Smooth muscle cell (in vitro differentiated cells): ENCODE results near the gene PXDC1. TPM values are rescaled to one million over a fixed set of nuclear protein-coding genes. Genes with fewer than 3 reads are reported as not detected.

ENCODE experiments used
- DNase-seq: peaks from one replicate; lab custom pipeline; 2025; ENCODE audit not compliant: unreplicated experiment; lab: John Stamatoyannopoulos, UW
- H2AFZ ChIP-seq: fragments of 200-600 bp; sonication (generic); 2 replicates; pipeline ENCODE4 v1.6.0; 2016; ENCODE audit warnings: antibody characterized with exemption, low read depth, mild to moderate bottlenecking
- H3F3A ChIP-seq: fragments of 200-600 bp; sonication (generic); 2 replicates; pipeline ENCODE4 v1.6.0; 2017; ENCODE audit warnings: antibody characterized with exemption, low read depth
- H3K27ac ChIP-seq: fragments of 200-600 bp; sonication (generic); 2 replicates; pipeline ENCODE4 v1.5.1; 2016; ENCODE audit warnings: low read depth, mild to moderate bottlenecking
- H3K27me3 ChIP-seq: fragments of 200-600 bp; sonication (generic); 2 replicates; pipeline ENCODE4 v1.6.1; 2016; ENCODE audit warnings: low read depth, mild to moderate bottlenecking
- H3K36me3 ChIP-seq: fragments of 200-600 bp; sonication (generic); 2 replicates; pipeline ENCODE4 v1.5.1; 2016; ENCODE audit warnings: low read depth
- H3K4me1 ChIP-seq: fragments of 200-600 bp; sonication (generic); 2 replicates; pipeline ENCODE4 v1.5.1; 2016; ENCODE audit warnings: low read depth
- H3K4me2 ChIP-seq: fragments of 200-600 bp; sonication (generic); 2 replicates; pipeline ENCODE4 v1.6.0; 2016; ENCODE audit warnings: mild to moderate bottlenecking
- H3K4me3 ChIP-seq: fragments of 200-600 bp; sonication (generic); 2 replicates; pipeline ENCODE4 v1.5.1; 2016; ENCODE audit warnings: mild to moderate bottlenecking
- H3K79me2 ChIP-seq: fragments of 200-600 bp; sonication (generic); 2 replicates; pipeline ENCODE4 v1.6.0; 2016; ENCODE audit warnings: low read depth, mild to moderate bottlenecking
- H3K9ac ChIP-seq: fragments of 200-600 bp; sonication (generic); 2 replicates; pipeline ENCODE4 v1.6.0; 2016; ENCODE audit warnings: low read depth
- H3K9me3 ChIP-seq: fragments of 200-600 bp; sonication (generic); replicated peaks from 2 replicates; pipeline ENCODE4 v1.5.1; 2016; ENCODE audit warnings: low read depth
- H4K20me1 ChIP-seq: fragments of 200-600 bp; sonication (generic); 2 replicates; pipeline ENCODE4 v1.6.0; 2016; ENCODE audit warnings: low read depth
- WGBS: methylation state at CpG from one replicate; pipeline ENCODE4 v1.1.7; 2016; ENCODE audit warnings: low lambda C conversion rate; 5-methylcytosine and 5-hydroxymethylcytosine counted together
- polyA plus RNA-seq: library from polyadenylated mRNA; unstranded; fragments of >200 nt; fragmentation: Nextera tagmentation; extraction: Ambion mirVana; gene quantifications from 2 replicates; pipeline ENCODE4 v1.2.1, GENCODE V29; 2016
- total RNA-seq: library from RNA; depleted of rRNA; stranded (reverse); fragments of >200 nt; gene quantifications from 2 replicates; pipeline ENCODE4 v1.2.3, GENCODE V29; 2014
- TF ChIP-seq, protein P1 (sequence below): fragments of 200-600 bp; sonication (generic); IDR thresholded peaks from 2 replicates; pipeline ENCODE4 v1.5.1; 2017; ENCODE audit warnings: borderline replicate concordance, mild to moderate bottlenecking, antibody characterized with exemption; ENCODE audit not compliant: insufficient read depth, poor library complexity, severe bottlenecking

The PXDC1 gene, protein sequence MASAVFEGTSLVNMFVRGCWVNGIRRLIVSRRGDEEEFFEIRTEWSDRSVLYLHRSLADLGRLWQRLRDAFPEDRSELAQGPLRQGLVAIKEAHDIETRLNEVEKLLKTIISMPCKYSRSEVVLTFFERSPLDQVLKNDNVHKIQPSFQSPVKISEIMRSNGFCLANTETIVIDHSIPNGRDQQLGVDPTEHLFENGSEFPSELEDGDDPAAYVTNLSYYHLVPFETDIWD
- total RNA-seq = 44.0 and 49.1 TPM in 2 replicates
- 72.7 and 78.6 TPM in 2 replicates for polyA plus RNA-seq

DNA sequence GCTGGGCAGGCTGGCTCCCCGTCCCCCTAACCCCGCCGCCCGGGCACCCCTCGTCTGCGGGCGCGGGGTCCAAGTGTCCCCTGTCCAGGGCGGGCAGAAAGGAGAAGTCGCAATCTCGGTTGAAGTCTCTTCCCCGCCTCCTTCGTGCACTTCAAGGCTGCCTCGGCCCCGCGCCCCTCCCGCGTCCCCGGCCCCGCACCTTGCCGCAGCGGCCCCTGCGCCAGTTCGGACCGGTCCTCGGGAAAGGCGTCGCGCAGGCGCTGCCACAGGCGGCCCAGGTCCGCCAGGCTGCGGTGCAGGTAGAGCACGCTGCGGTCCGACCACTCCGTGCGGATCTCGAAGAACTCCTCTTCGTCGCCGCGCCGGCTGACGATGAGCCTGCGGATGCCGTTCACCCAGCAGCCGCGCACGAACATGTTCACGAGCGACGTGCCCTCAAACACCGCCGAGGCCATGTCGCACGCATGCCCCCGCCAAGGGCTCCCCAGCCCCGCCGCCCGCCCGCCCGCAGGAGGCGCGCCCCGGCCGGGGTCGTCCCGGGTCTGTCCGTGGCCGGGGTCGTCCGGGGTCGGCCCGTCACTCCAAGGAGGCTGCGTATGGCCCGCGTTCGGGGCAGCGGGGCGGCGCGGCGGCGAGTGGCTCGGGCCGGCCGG is at the start of gene PXDC1:
Gene PXDC1, minus strand, starts transcription at position 637 of the 653 bp plus-strand sequence. Its CDS starts 182 bp downstream, at position 455.
- Histone ChIP-seq H3K79me2 (peaks cover 50% of the 10 kb centered on the region), H3K27me3 (no peaks in the 10 kb centered on the region), H3F3A (peaks cover 12% of the 10 kb centered on the region), H3K9me3 (no peaks in the 10 kb centered on the region), H3K9ac (peak within 1 kb of the TSS; percentile 96), H3K36me3 (no peaks in the 10 kb centered on the region), H3K4me2 (peak within 1 kb of the TSS; percentile 97), H3K4me3 (peak within 1 kb of the TSS; percentile 93), H4K20me1 (peaks cover 43% of the 10 kb centered on the region), H2AFZ (peak within 1 kb of the TSS; percentile 53), H3K4me1 (peaks cover 15% of the 10 kb centered on the region), H3K27ac (peak within 1 kb of the TSS; percentile 96)
- DNase-seq = peak; percentile 47
- TF ChIP-seq, protein P1, sequence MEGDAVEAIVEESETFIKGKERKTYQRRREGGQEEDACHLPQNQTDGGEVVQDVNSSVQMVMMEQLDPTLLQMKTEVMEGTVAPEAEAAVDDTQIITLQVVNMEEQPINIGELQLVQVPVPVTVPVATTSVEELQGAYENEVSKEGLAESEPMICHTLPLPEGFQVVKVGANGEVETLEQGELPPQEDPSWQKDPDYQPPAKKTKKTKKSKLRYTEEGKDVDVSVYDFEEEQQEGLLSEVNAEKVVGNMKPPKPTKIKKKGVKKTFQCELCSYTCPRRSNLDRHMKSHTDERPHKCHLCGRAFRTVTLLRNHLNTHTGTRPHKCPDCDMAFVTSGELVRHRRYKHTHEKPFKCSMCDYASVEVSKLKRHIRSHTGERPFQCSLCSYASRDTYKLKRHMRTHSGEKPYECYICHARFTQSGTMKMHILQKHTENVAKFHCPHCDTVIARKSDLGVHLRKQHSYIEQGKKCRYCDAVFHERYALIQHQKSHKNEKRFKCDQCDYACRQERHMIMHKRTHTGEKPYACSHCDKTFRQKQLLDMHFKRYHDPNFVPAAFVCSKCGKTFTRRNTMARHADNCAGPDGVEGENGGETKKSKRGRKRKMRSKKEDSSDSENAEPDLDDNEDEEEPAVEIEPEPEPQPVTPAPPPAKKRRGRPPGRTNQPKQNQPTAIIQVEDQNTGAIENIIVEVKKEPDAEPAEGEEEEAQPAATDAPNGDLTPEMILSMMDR = no peak
- WGBS = 2% methylated on average over 52 of the region's 88 CpGs

DNA sequence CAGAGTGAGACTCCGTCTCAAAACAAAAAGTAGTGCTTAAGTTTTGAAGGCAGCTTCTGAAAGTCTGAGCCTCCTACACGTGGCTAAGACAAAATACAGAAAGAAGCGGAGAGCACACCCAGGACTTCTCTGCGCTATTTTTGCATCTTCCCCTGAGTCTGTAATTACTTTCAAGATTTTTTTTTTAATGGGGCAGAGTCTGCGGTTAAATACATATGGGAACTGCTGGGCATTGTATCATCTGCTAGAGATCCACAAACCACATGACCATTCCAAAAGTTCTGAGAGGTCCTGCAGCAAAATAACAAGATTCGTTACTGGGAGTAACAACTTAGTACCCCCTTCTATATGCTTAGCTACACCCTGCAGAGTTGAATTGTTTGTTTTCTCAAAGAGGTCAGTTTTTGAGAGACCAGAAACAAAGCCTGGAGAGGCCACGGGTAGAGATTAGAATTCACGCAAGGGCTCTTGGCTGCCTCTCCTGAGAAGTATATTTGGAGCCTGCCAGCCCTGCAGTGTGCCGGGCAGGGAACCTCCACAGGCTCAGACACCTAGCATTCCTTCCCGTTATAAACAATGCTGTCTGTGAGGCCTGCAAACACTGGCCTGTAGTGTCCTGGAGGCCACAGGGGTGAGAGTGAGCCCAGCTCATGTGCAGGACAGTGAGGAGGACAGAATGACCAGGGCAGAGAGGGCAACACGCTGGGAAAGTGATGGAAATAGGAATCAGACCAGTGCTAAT is 49.5 kb upstream of the PXDC1 start:
- Histone ChIP-seq H3F3A (no peaks in the 10 kb centered on the region), H2AFZ (no peak overlapping the region), H3K9ac (no peak overlapping the region), H3K4me3 (no peak overlapping the region), H3K4me1 (peaks cover 11% of the 10 kb centered on the region), H3K79me2 (no peaks in the 10 kb centered on the region), H3K9me3 (no peaks in the 10 kb centered on the region), H3K27ac (no peak overlapping the region), H3K36me3 (no peaks in the 10 kb centered on the region), H3K4me2 (no peak overlapping the region), H3K27me3 (no peaks in the 10 kb centered on the region), H4K20me1 (no peaks in the 10 kb centered on the region)
- DNase-seq = no peak
- TF ChIP-seq, protein P1 = no peak
- 69% methylated on average over 11 of the region's 11 CpGs for WGBS

DNA sequence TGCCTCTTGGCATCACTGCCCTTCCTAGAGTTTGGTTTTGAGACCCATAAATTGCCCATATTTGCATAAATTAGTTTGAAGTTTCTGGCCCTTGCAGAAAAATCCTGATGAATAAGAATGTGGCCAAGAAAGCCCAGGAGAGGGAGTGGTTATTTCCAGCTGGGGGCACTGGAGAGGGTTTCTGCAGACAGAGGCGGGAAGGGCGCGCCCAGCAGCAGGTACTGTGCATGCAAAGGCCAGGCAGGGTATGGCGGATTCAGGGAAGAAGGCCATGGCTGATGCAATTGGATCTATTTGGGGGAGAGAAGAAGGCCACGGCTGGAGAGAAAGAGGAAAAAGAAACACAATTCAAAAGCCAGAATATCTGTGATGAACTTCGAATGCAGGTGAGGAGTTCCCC is 48.2 kb upstream of the PXDC1 start:
- no peak overlapping the region for H2AFZ ChIP-seq
- no peaks in the 10 kb centered on the region for H3K9me3 ChIP-seq
- H3K4me3 ChIP-seq = no peak overlapping the region
- H3K79me2 ChIP-seq = no peaks in the 10 kb centered on the region
- no peak for DNase-seq
- H3K27me3 ChIP-seq = no peaks in the 10 kb centered on the region
- H3K4me2 ChIP-seq = no peak overlapping the region
- H4K20me1 ChIP-seq = no peaks in the 10 kb centered on the region
- no peak overlapping the region for H3K9ac ChIP-seq
- WGBS = 90% methylated on average over 6 of the region's 6 CpGs
- peaks cover 11% of the 10 kb centered on the region for H3K4me1 ChIP-seq
- no peaks in the 10 kb centered on the region for H3K36me3 ChIP-seq
- no peak overlapping the region for H3K27ac ChIP-seq
- no peaks in the 10 kb centered on the region for H3F3A ChIP-seq
- TF ChIP-seq, protein P1 = no peak
